ENCODE data around the gene NRXN3.
"Not testable (repeated sequence)": the region's sequence is repeated elsewhere in the genome, so short reads cannot be mapped to it uniquely, and the experiment has no call there.

The NRXN3 gene

GRCh38 chr14:78501909-78502308, 331.7 kb downstream of the NRXN3 start:
- no peak for DNase-seq

GRCh38 chr14:78508023-78508422, 337.9 kb downstream of the NRXN3 start:
- no peak for DNase-seq

GRCh38 chr14:78509516-78509915, 339.3 kb downstream of the NRXN3 start:
- DNase-seq = no peak

- DNase-seq = no peak
These were observed 341.8 kb downstream of the NRXN3 start for GRCh38 chr14:78512021-78512420.

GRCh38 chr14:78519863-78520262, 349.7 kb downstream of the NRXN3 start:
- DNase-seq = no peak

- no peak for DNase-seq
These were observed 354.0 kb downstream of the NRXN3 start for GRCh38 chr14:78524196-78524595.

- no peak for DNase-seq
These were observed 354.6 kb downstream of the NRXN3 start for GRCh38 chr14:78524766-78525165.

- DNase-seq = no peak
These were observed 359.9 kb downstream of the NRXN3 start for GRCh38 chr14:78530078-78530477.

- no peak for DNase-seq
These were observed 364.0 kb downstream of the NRXN3 start for GRCh38 chr14:78534141-78534540.

- no peak for DNase-seq
These were observed 364.9 kb downstream of the NRXN3 start for GRCh38 chr14:78535041-78535440.

- DNase-seq = not testable (repeated sequence)
These were observed 371.6 kb downstream of the NRXN3 start for GRCh38 chr14:78541788-78542187.

GRCh38 chr14:78543433-78543832, 373.3 kb downstream of the NRXN3 start:
- DNase-seq = no peak

- DNase-seq = no peak
These were observed 390.9 kb downstream of the NRXN3 start for GRCh38 chr14:78561074-78561473.

- peak; percentile 33 for DNase-seq
These were observed 396.1 kb downstream of the NRXN3 start for GRCh38 chr14:78566026-78566858.

- no peak for DNase-seq
These were observed 396.6 kb downstream of the NRXN3 start for GRCh38 chr14:78566859-78567172.

- no peak for DNase-seq
These were observed 397.2 kb downstream of the NRXN3 start for GRCh38 chr14:78567343-78567742.

GRCh38 chr14:78573736-78574135, 403.6 kb downstream of the NRXN3 start:
- not testable (repeated sequence) for DNase-seq

GRCh38 chr14:78576437-78577166, 406.4 kb downstream of the NRXN3 start:
- no peak for DNase-seq

- no peak for DNase-seq
These were observed 411.1 kb downstream of the NRXN3 start for GRCh38 chr14:78581229-78581628.

GRCh38 chr14:78586681-78587080, 416.5 kb downstream of the NRXN3 start:
- no peak for DNase-seq

GRCh38 chr14:78588906-78589305, 418.7 kb downstream of the NRXN3 start:
- DNase-seq = no peak

GRCh38 chr14:78592616-78593219, 422.5 kb downstream of the NRXN3 start:
- DNase-seq = no peak

GRCh38 chr14:78593949-78594348, 423.8 kb downstream of the NRXN3 start:
- no peak for DNase-seq

- no peak for DNase-seq
These were observed 425.6 kb downstream of the NRXN3 start for GRCh38 chr14:78595797-78596196.

Data from CD4-positive, alpha-beta T cell treated with Interleukin-10 for 1 hour (primary cell).